T-cell (primary cell): ENCODE data around the gene SEMA7A. TPM values are rescaled to one million over a fixed set of nuclear protein-coding genes. Genes with fewer than 3 reads are reported as not detected.

ENCODE experiments used
- ATAC-seq, 4 experiments: fragments of 200-7000 bp in 3 of 4; fragments of 150-1000 bp in 1 of 4; cut with Tn5 transposase; replicated peaks in 1 of 4; 1 replicate in 3 of 4; 2 replicates in 1 of 4; pipeline ENCODE4 v1.10.0; 2021; ENCODE audit warnings: moderate library complexity in 3 of 4, mild to moderate bottlenecking in 2 of 4, moderate number of reproducible peaks in 1 of 4
- CTCF ChIA-PET, 2 donors: fragments of 300-600 bp; sonication (Branson Sonifier 250); formaldehyde crosslinking; loops; one replicate each; lab custom pipeline; 2022; ENCODE audit warnings: antibody characterized with exemption in 2 of 2; lab: Charles Lee
- POLR2A ChIA-PET, 2 donors: fragments of 300-600 bp; sonication (Branson Sonifier 250); formaldehyde crosslinking; loops; one replicate each; lab custom pipeline; 2022; ENCODE audit warnings: antibody characterized with exemption in 2 of 2; lab: Charles Lee
- DNase-seq, 35 experiments: peaks; one replicate each; pipeline versions ENCODE4 v3.0.0 to v3.0.0-alpha.2; 2013 to 2023
- H3K27ac ChIP-seq: one replicate; pipeline ENCODE4 v1.5.1; 2013; ENCODE audit warnings: low read length
- H3K27me3 ChIP-seq, 2 experiments: replicated peaks in 1 of 2; 1 replicate in 1 of 2; 2 replicates in 1 of 2; pipeline versions ENCODE4 v1.6.1 to v1.7.0; 2013; ENCODE audit warnings: low read length in 1 of 2, mixed read lengths in 1 of 2; ENCODE audit not compliant: control insufficient read depth in 2 of 2, insufficient read depth in 2 of 2; ENCODE audit errors: extremely low read depth in 1 of 2
- H3K36me3 ChIP-seq, 2 donors: 1 replicate in 1 of 2; 2 replicates in 1 of 2; pipeline versions ENCODE4 v1.6.1 to v1.7.0; 2013; ENCODE audit warnings: low read length in 1 of 2; ENCODE audit not compliant: control insufficient read depth in 2 of 2, insufficient read depth in 1 of 2; ENCODE audit errors: extremely low read depth in 1 of 2
- H3K4me1 ChIP-seq, 2 experiments: 1 replicate in 1 of 2; 2 replicates in 1 of 2; pipeline versions ENCODE4 v1.6.1 to v1.7.0; 2013; ENCODE audit warnings: low read length in 2 of 2, mixed read lengths in 1 of 2; ENCODE audit not compliant: insufficient read depth in 2 of 2, control insufficient read depth in 1 of 2; ENCODE audit errors: extremely low read depth in 1 of 2
- H3K4me3 ChIP-seq, 2 donors: 1 replicate in 1 of 2; 2 replicates in 1 of 2; pipeline versions ENCODE4 v1.5.1 to v1.7.0; 2013; ENCODE audit warnings: mild to moderate bottlenecking in 2 of 2, low read length in 1 of 2, moderate library complexity in 1 of 2; ENCODE audit not compliant: control insufficient read depth in 1 of 2; ENCODE audit errors: extremely low read depth in 1 of 2
- H3K9me3 ChIP-seq: 2 replicates; pipeline ENCODE4 v1.7.0; 2013
- H3K27ac Mint-ChIP-seq, 2 donors: one replicate each; pipeline ENCODE4 v1.8.0; 2020 to 2021; ENCODE audit warnings: mild to moderate bottlenecking in 2 of 2, mixed read lengths in 2 of 2
- H3K27me3 Mint-ChIP-seq, 2 donors: one replicate each; pipeline ENCODE4 v1.8.0; 2021 to 2022; ENCODE audit warnings: mixed read lengths in 2 of 2
- H3K36me3 Mint-ChIP-seq: one replicate; pipeline ENCODE4 v1.8.0; 2021; ENCODE audit warnings: mixed read lengths
- H3K4me1 Mint-ChIP-seq, 3 donors: one replicate each; pipeline ENCODE4 v1.8.0; 2020 to 2022; ENCODE audit warnings: mixed read lengths in 3 of 3, mild to moderate bottlenecking in 1 of 3
- H3K4me3 Mint-ChIP-seq, 3 donors: one replicate each; pipeline ENCODE4 v1.8.0; 2020 to 2022; ENCODE audit warnings: mild to moderate bottlenecking in 3 of 3, mixed read lengths in 3 of 3, moderate library complexity in 3 of 3
- H3K9me3 Mint-ChIP-seq, 3 donors: one replicate each; pipeline ENCODE4 v1.8.0; 2020 to 2022; ENCODE audit warnings: mixed read lengths in 3 of 3
- WGBS: methylation state at CpG from one replicate; pipeline ENCODE4 v1.1.5; 2013; ENCODE audit warnings: missing lambda C conversion rate; ENCODE audit not compliant: insufficient coverage; 5-methylcytosine and 5-hydroxymethylcytosine counted together
- total RNA-seq, 35 experiments: library from RNA in 6 of 35; stranded (reverse) in 6 of 35; fragments of 120-200 nt in 1 of 35; gene quantifications; one replicate each; pipeline versions ENCODE4 v1.2.1 to v1.2.4 and lab custom pipeline; 2013 to 2026

SEMA7A gene
- total RNA-seq, 5 donors from 2014 or later (not counting 1 experiment from before 2014, with no cell fraction given) = 2.0 to 4.7 (median 3.1) TPM

DNA sequence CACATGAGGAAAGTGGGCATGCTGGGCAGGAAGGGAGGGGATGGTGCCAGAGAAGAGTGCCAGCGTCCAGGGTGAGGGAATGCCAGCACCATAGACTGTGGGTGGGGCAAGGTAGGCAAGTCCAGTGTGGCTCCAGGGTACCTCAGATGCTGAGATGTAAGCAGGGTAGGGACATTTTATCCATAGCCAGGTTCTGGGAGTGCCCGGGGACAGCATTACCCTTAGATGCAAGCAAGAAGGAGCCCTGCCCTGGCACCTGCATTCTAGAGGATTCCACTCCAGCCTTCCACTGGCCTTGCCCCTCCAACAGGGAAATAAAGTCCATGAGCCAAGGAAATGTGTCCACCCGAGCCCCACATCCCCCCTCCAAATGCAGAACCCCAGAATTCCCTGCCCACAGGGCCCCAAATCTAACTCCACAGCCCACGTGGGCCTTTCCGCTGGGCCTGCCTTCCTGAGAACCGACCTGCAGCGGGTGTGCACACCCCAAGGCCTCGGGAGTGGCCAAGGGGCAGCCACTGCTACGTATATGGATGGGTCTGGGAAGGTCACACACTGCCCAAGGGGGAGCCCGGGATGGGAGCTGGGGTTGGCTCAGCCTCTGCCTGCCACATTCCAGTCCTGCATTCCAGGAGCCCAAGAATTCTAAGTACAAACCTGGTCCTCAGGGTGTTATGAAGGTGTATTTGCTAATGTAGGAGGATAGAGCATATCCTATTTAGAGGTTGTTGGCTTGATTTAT, 46.0 kb downstream of the SEMA7A start:
- Histone ChIP-seq H3K27ac (no peak overlapping the region), H3K9me3 (no peaks in the 10 kb centered on the region), H3K4me3 (no peak overlapping the region), H3K27me3 (no peaks in the 10 kb centered on the region), H3K36me3 (no peaks in the 10 kb centered on the region), H3K4me1 (peaks cover 5 to 38% of the 10 kb centered on the region in 2 experiments)
- ChIA-PET POLR2A (no interaction called here), CTCF (no interaction called here)
- no peaks in the 10 kb centered on the region for H3K27me3 Mint-ChIP-seq
- no peaks in the 10 kb centered on the region for H3K36me3 Mint-ChIP-seq
- peaks cover 25 to 35% (median 35%) of the 10 kb centered on the region in 3 donors for H3K4me1 Mint-ChIP-seq
- H3K4me3 Mint-ChIP-seq = no peak overlapping the region
- DNase-seq = no peak
- ATAC-seq = no peak
- H3K9me3 Mint-ChIP-seq = no peaks in the 10 kb centered on the region
- no peak overlapping the region for H3K27ac Mint-ChIP-seq
- 79% methylated on average over 5 of the region's 10 CpGs for WGBS

GRCh38 chr15:74387141-74387541, 46.6 kb downstream of the SEMA7A start:
- Histone ChIP-seq H3K4me1 (peaks cover 5 to 44% of the 10 kb centered on the region in 2 experiments), H3K36me3 (no peaks in the 10 kb centered on the region), H3K27ac (no peak overlapping the region), H3K9me3 (no peaks in the 10 kb centered on the region), H3K27me3 (peaks cover 0 to 3% of the 10 kb centered on the region in 2 experiments), H3K4me3 (no peak overlapping the region)
- DNase-seq (no peak), ATAC-seq (no peak)
- no peaks in the 10 kb centered on the region for H3K27me3 Mint-ChIP-seq
- H3K9me3 Mint-ChIP-seq = no peaks in the 10 kb centered on the region
- H3K4me3 Mint-ChIP-seq = no peak overlapping the region
- CTCF ChIA-PET = no interaction called here
- no peak overlapping the region for H3K27ac Mint-ChIP-seq
- H3K36me3 Mint-ChIP-seq = no peaks in the 10 kb centered on the region
- POLR2A ChIA-PET = no interaction called here
- 92% methylated on average over 5 of the region's 13 CpGs for WGBS
- H3K4me1 Mint-ChIP-seq = peaks cover 29 to 37% (median 35%) of the 10 kb centered on the region in 3 donors

- 90% methylated on average over 12 of the region's 15 CpGs for WGBS
- H3K36me3 ChIP-seq = no peaks in the 10 kb centered on the region
- peaks cover 0 to 6% of the 10 kb centered on the region in 2 experiments for H3K27me3 ChIP-seq
- H3K27me3 Mint-ChIP-seq = no peaks in the 10 kb centered on the region
- H3K4me1 ChIP-seq = peaks cover 5 to 46% of the 10 kb centered on the region in 2 experiments
- no peak overlapping the region for H3K27ac Mint-ChIP-seq
- CTCF ChIA-PET = interaction anchor here in 1 of 2 donors (0.6 kb wide), 1 partner anchor 51 kb away, joined by 3 read pairs; no protein-coding TSS in a partner anchor
- H3K9me3 Mint-ChIP-seq = no peaks in the 10 kb centered on the region
- H3K27ac ChIP-seq = no peak overlapping the region
- H3K9me3 ChIP-seq = no peaks in the 10 kb centered on the region
- POLR2A ChIA-PET = interaction anchor here in 1 of 2 donors (0.6 kb wide), 1 partner anchor 21 kb away, joined by 3 read pairs; no protein-coding TSS in a partner anchor
- DNase-seq = no peak
- H3K4me3 Mint-ChIP-seq = no peak overlapping the region
- H3K36me3 Mint-ChIP-seq = no peaks in the 10 kb centered on the region
- H3K4me3 ChIP-seq = no peak overlapping the region
- H3K4me1 Mint-ChIP-seq = peaks cover 29 to 35% (median 33%) of the 10 kb centered on the region in 3 donors
- no peak for ATAC-seq
Observed at GRCh38 chr15:74386496-74387140, 47.1 kb downstream of the SEMA7A start.

GRCh38 chr15:74385733-74386132, 48.0 kb downstream of the SEMA7A start:
- Mint-ChIP-seq H3K27me3 (no peaks in the 10 kb centered on the region), H3K9me3 (no peaks in the 10 kb centered on the region), H3K4me3 (no peak overlapping the region), H3K36me3 (no peaks in the 10 kb centered on the region), H3K27ac (no peak overlapping the region), H3K4me1 (peaks cover 24 to 32% (median 29%) of the 10 kb centered on the region in 3 donors)
- H3K4me1 ChIP-seq = peaks cover 5 to 43% of the 10 kb centered on the region in 2 experiments
- POLR2A ChIA-PET = interaction anchor here in 1 of 2 donors (0.6 kb wide), 1 partner anchor 21 kb away, joined by 3 read pairs; no protein-coding TSS in a partner anchor
- H3K27ac ChIP-seq = peak overlapping the region; percentile 63
- H3K4me3 ChIP-seq = no peak overlapping the region
- 98% methylated on average over 6 of the region's 6 CpGs for WGBS
- ATAC-seq (no peak), DNase-seq (no peak)
- CTCF ChIA-PET = interaction anchor here (0.6 to 2.5 kb wide), 5 partner anchors 10 to 232 kb away, joined by 3 to 11 read pairs (median 6); no protein-coding TSS in a partner anchor
- H3K9me3 ChIP-seq = no peaks in the 10 kb centered on the region
- H3K36me3 ChIP-seq = no peaks in the 10 kb centered on the region
- peaks cover 0 to 6% of the 10 kb centered on the region in 2 experiments for H3K27me3 ChIP-seq

DNA sequence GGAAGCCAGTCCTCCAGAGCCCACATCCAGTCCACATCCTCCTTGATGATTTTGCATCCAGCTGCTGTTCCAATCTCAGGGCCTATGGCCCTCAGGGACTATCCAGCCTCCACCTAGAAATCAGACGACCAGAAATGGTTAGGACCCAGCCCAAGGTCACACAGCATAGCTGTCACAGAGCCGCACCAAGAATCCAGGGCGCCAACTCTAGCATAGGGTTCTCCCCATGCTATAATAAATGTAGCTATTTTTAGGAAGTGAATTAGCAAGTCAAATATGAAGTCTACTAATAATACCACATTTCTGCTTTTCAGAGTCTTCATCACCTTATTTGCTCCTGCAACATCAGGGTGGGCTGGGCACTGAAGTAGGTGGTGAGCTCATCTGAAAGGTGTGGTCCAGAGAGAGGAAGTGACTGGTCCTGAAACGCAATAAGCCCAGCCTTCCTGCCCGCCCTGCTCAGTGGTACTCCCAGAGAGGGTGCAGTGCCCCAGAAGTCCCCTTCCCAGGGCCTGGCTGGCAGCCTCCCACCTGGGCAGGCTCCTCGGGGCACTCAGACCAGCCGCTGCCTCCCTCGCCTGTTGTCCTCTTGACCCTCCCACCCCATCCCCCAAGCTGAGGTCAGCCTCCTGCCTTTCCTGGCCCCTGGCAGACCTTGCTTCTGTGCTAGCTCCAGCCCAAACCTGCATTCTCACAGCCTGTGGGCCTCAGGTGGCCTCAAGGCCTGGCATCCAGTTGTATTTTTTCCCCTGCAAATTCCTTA, 48.7 kb downstream of the SEMA7A start:
- no peak overlapping the region for H3K4me3 ChIP-seq
- peaks cover 0 to 8% of the 10 kb centered on the region in 2 experiments for H3K27me3 ChIP-seq
- peaks cover 5 to 42% of the 10 kb centered on the region in 2 experiments for H3K4me1 ChIP-seq
- H3K9me3 Mint-ChIP-seq = no peaks in the 10 kb centered on the region
- H3K4me1 Mint-ChIP-seq = peaks cover 19 to 29% (median 28%) of the 10 kb centered on the region in 3 donors
- no peaks in the 10 kb centered on the region for H3K36me3 ChIP-seq
- peak; percentile 56 to 76 (median 70) for ATAC-seq
- 45% methylated on average over 3 of the region's 8 CpGs for WGBS
- no peaks in the 10 kb centered on the region for H3K36me3 Mint-ChIP-seq
- peak in 13 of 35 experiments; percentile 19 to 60 (median 33) for DNase-seq
- no peaks in the 10 kb centered on the region for H3K9me3 ChIP-seq
- ChIA-PET POLR2A (no interaction called here), CTCF (interaction anchor here (0.6 to 2.5 kb wide), 5 partner anchors 9 to 1882 kb away, joined by 3 to 11 read pairs (median 4); no protein-coding TSS in a partner anchor)
- H3K4me3 Mint-ChIP-seq = peak overlapping the region in 2 of 3 donors; percentile 14 to 22
- peak overlapping the region; percentile 80 to 84 for H3K27ac Mint-ChIP-seq
- peak overlapping the region; percentile 63 for H3K27ac ChIP-seq
- H3K27me3 Mint-ChIP-seq = no peaks in the 10 kb centered on the region

DNA sequence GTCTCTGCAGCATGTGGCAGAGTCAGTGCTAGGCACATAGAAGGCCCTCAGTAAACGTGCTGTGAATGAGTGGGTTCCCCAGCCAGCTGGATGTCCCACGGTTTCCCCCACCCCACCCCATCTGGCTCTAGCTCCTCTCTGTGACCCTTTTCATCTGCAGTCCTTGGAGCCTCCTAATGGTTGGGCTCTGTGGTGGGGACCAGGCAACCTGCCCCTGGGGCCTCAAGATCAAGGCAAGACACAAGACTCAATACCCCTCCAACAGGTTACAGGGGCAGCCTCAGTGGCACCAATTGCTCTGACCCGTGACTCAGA, 49.2 kb downstream of the SEMA7A start:
- no peaks in the 10 kb centered on the region for H3K36me3 Mint-ChIP-seq
- no peaks in the 10 kb centered on the region for H3K36me3 ChIP-seq
- 62% methylated on average over 3 of the region's 3 CpGs for WGBS

More for the DNA sequence above, 49.2 kb downstream of the SEMA7A start:
- peaks cover 5 to 42% of the 10 kb centered on the region in 2 experiments for H3K4me1 ChIP-seq
- Mint-ChIP-seq H3K4me1 (peaks cover 19 to 29% (median 28%) of the 10 kb centered on the region in 3 donors), H3K9me3 (no peaks in the 10 kb centered on the region), H3K27ac (peak overlapping the region; percentile 80 to 84), H3K4me3 (peak overlapping the region in 1 of 3 donors; percentile 14), H3K27me3 (no peaks in the 10 kb centered on the region)
- H3K27me3 ChIP-seq = peaks cover 0 to 8% of the 10 kb centered on the region in 2 experiments
- ChIA-PET POLR2A (no interaction called here), CTCF (interaction anchor here (0.6 to 2.5 kb wide), 4 partner anchors 9 to 1882 kb away, joined by 3 to 11 read pairs (median 6); no protein-coding TSS in a partner anchor)
- H3K27ac ChIP-seq = peak overlapping the region; percentile 63
- no peak for DNase-seq
- ATAC-seq = no peak
- no peaks in the 10 kb centered on the region for H3K9me3 ChIP-seq
- no peak overlapping the region for H3K4me3 ChIP-seq
